GM12892 (cell line): ENCODE results near the gene CACNB3.
"Not testable (repeated sequence)": the region's sequence is repeated elsewhere in the genome, so short reads cannot be mapped to it uniquely, and the experiment has no call there.

Experiments used
- DNase-seq: peaks from one replicate; pipeline ENCODE4 v3.0.0; 2011; ENCODE audit not compliant: insufficient read length
- FAIRE-seq: peaks from 2 replicates; lab custom pipeline; 2011; peaks lifted over from hg19 to GRCh38; lab: Jason Lieb, UNC
- POLR2A ChIP-seq: IDR thresholded peaks from 2 replicates; pipeline ENCODE4 v1.6.1; 2011; ENCODE audit warnings: low read depth, low read length, control low read depth
- POLR2AphosphoS5 ChIP-seq: IDR thresholded peaks from 2 replicates; pipeline ENCODE4 v1.6.1; 2011; ENCODE audit warnings: low read depth, low read length, control low read depth
- TAF1 ChIP-seq: IDR thresholded peaks from 2 replicates; pipeline ENCODE4 v1.6.1; 2011; ENCODE audit warnings: low read depth, mild to moderate bottlenecking, control low read depth, low read length, borderline replicate concordance

The CACNB3 gene

GRCh38 chr12:48824112-48824511 is 5.8 kb downstream of the CACNB3 start:
- TF ChIP-seq POLR2AphosphoS5 = no peak
- TF ChIP-seq TAF1 = no peak
- TF ChIP-seq POLR2A = no peak
- no peak for FAIRE-seq

GRCh38 chr12:48824905-48825304 is 6.6 kb downstream of the CACNB3 start:
- no peak for FAIRE-seq
- TF ChIP-seq POLR2AphosphoS5 (no peak), TAF1 (no peak), POLR2A (no peak)
- DNase-seq = no peak

More at GRCh38 chr12:48824112-48824511, 5.8 kb downstream of the CACNB3 start:
- DNase-seq = peak; percentile 38

GRCh38 chr12:48826209-48826855 is 8.0 kb downstream of the CACNB3 start:
- no peak for TF ChIP-seq POLR2A
- DNase-seq (no peak), FAIRE-seq (no peak)

- FAIRE-seq (no peak), DNase-seq (no peak)
- TF ChIP-seq POLR2A (no peak), POLR2AphosphoS5 (no peak), TAF1 (no peak)
Observed at GRCh38 chr12:48827026-48827425, 8.7 kb downstream of the CACNB3 start.

GRCh38 chr12:48827513-48828096 is 9.3 kb downstream of the CACNB3 start:
- no peak for FAIRE-seq
- TF ChIP-seq POLR2AphosphoS5 (no peak), POLR2A (no peak), TAF1 (no peak)
- no peak for DNase-seq

GRCh38 chr12:48828293-48828692 is 10.0 kb downstream of the CACNB3 start:
- DNase-seq (no peak), FAIRE-seq (no peak)
- TF ChIP-seq POLR2AphosphoS5 (no peak), POLR2A (no peak), TAF1 (no peak)

- TF ChIP-seq TAF1 (no peak), POLR2A (no peak), POLR2AphosphoS5 (no peak)
- DNase-seq (no peak), FAIRE-seq (no peak)
Observed at GRCh38 chr12:48828841-48829575, 10.7 kb downstream of the CACNB3 start.

- no peak for FAIRE-seq
- no peak for DNase-seq
- TF ChIP-seq POLR2A (no peak), POLR2AphosphoS5 (no peak), TAF1 (no peak)
Observed at GRCh38 chr12:48831257-48831656, 13.0 kb downstream of the CACNB3 start.

- TF ChIP-seq TAF1 = no peak
- TF ChIP-seq POLR2A = no peak
- TF ChIP-seq POLR2AphosphoS5 = no peak
- FAIRE-seq (no peak), DNase-seq (no peak)
Observed at GRCh38 chr12:48832321-48833060, 14.2 kb downstream of the CACNB3 start.

- DNase-seq (no peak), FAIRE-seq (no peak)
- TF ChIP-seq TAF1 (no peak), POLR2AphosphoS5 (no peak), POLR2A (no peak)
Observed at GRCh38 chr12:48838048-48838447, 19.8 kb downstream of the CACNB3 start.

- not testable (repeated sequence) for FAIRE-seq, DNase-seq
Observed at GRCh38 chr12:48842021-48842420, 23.7 kb downstream of the CACNB3 start.
